Globus pallidus (tissue), 1 donor: ENCODE results near the gene ZFR.
"Not testable (repeated sequence)": the region's sequence is repeated elsewhere in the genome, so short reads cannot be mapped to it uniquely, and the experiment has no call there.

Source experiments
- DNase-seq: peaks from one replicate; pipeline ENCODE4 v3.0.0-alpha.2; 2015; ENCODE audit warnings: low spot score

The ZFR gene

GRCh38 chr5:32357658-32358057, 86.9 kb downstream of the ZFR start:
- no peak for DNase-seq

DNA sequence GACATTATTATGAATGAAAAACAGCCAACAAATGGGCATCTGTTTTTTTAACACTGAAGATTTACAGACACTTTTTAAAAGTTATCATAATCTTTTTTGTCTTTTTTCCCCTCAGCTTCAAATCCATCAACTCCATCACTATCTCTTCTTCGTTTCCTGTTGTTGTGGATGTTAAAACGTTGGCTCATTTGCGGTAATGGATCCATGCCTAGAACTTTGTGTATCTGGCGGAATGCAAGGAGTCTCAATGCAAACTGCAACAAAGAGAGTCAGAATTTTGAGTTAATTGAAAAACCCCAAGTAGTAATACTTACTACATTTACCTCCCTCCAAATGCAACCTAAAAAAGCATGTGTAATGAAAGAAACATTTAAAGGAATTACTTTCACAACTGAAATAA, 88.9 kb downstream of the ZFR start:
- DNase-seq, result no peak

DNA sequence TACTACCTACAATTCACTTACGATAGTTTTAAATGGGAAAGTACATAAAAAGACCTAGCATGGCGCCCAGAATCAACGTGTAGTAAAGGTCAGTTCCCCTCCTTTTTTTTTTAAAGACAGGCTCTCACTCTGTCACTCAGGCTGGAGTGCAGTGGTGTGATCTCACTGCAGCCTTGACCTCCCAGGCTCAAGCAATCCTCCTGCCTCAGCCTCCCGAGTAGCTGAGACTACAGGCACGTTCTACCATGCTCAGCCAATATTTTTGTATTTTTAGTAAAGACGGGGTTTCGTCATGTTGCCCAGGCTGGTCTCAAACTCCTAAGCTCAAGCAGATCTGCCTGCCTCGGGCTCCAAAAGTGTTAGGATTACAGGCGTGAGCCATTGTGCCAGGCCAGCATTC, 91.1 kb downstream of the ZFR start:
- no peak for DNase-seq

- DNase-seq, result no peak
These were observed 91.9 kb downstream of the ZFR start for GRCh38 chr5:32352685-32353084.

DNA sequence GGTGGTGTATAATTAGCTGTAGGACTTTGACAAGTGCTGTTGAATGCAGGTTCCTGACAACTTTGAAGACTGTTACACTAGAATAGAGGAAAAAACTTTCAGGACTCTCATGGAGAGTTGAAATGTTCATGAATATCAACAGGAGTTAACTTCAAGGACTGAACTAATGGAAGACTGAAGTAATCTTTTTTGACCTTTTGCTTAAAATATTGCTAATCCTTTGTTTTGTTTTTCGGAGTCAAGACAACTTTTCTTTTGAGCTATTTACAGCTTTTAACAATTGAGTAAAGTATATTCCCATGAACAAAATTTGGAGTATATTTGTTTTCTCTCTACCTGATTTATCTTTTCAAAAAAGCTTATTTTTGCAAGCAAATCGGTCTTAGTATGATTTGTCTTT, 97.7 kb downstream of the ZFR start:
- no peak for DNase-seq

GRCh38 chr5:32343058-32343672, 101.4 kb downstream of the ZFR start:
- DNase-seq, result no peak

DNA sequence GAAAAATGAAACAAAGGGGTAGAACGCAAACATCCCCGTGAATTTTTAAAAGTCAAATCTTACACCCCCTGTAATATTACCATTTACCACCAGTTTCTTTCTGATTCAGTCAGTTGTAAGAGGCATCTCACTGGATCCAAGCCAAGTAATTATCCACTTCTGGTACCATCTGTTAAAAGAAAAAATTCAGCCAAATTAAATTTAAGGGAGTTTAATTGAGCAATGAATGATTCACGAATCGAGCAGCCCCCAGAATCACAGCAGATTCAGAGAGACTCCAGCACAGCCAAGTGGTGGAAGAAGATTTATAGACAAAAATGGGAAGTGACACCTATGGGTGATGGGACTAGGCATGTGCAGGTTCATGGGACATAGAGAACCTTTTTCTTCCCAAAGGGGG, 101.9 kb downstream of the ZFR start:
- no peak for DNase-seq

- no peak for DNase-seq
These were observed 104.7 kb downstream of the ZFR start for GRCh38 chr5:32339878-32340277.

GRCh38 chr5:32339198-32339597, 105.3 kb downstream of the ZFR start:
- DNase-seq, result no peak

DNA sequence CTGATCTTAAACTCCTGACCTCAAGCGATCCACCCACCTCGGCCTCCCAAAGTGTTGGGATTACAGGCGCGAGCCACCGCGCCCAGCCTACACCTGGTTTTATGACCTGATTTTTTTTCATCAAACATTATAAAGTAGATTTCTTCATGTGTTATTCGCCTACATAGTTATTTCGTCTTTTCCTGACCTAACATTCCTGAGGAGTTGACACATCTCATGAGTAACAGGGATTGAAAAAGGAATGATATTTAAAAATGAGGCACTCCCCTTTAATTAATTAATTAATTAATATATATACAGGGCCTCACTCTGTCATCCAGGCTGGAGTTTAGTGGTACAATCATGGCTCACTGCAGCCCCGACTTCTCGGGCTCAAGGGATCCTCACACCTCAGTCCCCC, 111.6 kb downstream of the ZFR start:
- no peak for DNase-seq

- no peak for DNase-seq
These were observed 112.2 kb downstream of the ZFR start for GRCh38 chr5:32332361-32332760.

DNA sequence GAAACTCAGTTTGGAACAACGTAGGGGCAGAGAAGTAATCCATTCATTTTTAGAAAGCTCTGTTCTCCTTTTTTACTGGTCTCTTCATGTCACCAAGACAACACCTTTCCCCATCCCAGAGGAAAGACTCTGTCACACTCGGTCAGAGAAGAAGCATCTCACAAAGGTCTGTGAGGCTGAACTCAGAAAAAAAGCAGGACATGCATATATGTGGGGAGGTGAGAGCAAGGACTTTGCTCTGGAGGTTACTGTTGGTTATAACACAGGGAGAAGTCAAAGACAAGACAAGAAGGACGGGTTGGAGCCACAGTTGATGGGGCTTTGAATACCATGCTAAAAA, 112.6 kb downstream of the ZFR start:
- no peak for DNase-seq

- no peak for DNase-seq
These were observed 113.2 kb downstream of the ZFR start for GRCh38 chr5:32331217-32331934.

DNA sequence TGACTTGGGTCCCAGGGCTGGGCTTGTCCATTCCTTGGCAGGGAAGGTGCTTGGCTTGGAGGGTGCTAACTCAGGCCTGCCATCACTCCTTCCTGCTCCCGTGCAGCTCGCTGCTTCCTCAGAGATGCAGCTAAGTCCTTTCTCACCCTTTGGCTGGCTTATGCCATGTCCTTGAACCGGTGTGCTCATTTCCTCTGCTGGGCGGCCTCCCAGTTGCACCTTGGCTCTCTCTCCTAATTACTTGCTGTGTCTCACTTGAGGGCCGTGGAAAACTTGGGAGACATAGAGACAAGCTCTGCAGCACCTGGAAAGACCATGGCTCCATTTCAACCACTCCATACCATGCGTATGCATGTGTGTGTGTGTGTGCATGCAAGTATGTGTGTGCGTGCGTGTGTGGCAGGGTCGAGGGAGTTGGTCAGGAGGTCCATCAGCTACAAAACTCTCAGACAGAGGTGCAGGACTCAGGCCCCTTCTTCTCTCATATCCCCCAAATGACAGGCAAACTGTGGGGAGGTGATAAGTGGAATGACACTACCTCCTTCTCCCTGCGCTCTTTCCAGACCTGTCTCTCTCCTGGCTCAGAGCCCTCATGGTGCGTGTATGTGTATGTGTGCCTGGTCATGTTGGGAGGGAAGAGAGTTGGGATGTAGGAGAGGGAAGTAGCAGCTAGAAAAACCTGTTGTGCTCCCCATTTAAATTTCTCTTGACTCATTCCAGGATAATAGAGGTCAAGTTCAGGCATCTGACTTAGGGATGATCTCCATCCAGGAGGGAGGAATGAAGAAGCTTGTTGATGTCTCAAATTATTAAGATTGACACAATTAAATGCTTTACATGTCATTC, 114.2 kb downstream of the ZFR start:
- DNase-seq, result no peak

DNA sequence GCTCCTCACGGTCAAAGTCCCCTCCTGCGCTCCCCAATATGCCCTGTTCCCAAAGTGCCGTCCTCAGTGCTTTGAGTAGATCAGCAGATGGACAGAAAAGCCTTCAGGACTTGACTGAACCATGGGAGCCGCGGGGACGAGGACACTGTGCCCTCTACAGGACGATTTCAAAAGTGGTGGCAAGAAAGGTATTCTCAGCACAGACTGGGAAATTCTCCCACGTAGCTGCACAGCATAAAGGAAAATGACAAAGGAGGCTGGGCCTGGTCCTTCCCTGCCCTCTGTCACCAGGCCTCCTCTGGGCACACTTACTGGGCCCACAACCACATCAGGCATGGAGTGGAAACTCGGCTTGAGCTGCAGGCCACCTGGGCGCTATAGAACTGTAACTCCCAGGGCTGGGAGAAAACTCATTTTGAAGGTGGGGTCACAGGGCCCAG, 115.1 kb downstream of the ZFR start:
- DNase-seq, result peak; percentile 61

- no peak for DNase-seq
These were observed 118.2 kb downstream of the ZFR start for GRCh38 chr5:32326216-32326772.

GRCh38 chr5:32325616-32326015, 118.9 kb downstream of the ZFR start:
- DNase-seq, result no peak

DNA sequence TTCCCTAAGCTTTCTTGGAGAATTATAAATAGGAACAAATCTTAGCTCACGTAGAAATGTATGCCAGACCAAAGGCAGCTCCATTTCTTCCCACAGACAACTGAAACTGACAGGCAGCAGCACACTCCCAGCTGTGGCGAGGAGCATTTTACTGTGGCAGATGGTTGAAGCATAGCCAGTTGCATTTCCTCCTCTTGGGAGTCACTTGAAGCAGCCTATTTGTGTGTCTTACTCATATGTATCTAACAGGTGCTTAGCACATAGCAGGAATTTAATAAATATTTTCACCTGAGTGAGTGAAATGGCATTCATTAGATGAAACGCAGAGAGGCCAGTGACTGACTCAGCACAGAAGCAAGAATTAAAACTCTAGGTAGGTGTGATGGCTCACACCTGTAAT, 119.5 kb downstream of the ZFR start:
- no peak for DNase-seq

- DNase-seq, result no peak
These were observed 120.8 kb downstream of the ZFR start for GRCh38 chr5:32323741-32324140.

GRCh38 chr5:32322882-32323281, 121.7 kb downstream of the ZFR start:
- DNase-seq, result no peak

DNA sequence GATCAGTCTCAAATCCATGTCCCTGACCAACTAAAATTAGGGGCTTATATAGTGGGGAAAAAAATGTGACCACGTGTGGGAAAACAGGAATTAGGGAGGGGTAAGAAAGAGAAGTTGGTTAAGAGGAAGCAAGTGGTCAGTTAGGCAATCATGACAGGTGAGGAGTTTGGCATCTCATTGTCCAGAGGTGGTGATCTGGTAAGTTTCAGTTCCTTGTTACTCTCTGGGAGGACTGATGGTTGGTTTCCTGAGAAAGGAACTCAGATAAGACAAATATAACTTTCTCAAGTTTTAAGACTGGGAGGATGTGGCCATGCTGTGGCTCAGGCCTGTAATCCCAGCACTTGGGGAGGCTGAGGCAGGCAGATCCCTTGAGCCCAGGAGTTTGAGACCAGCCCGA, 122.8 kb downstream of the ZFR start:
- DNase-seq, result not testable (repeated sequence)

DNA sequence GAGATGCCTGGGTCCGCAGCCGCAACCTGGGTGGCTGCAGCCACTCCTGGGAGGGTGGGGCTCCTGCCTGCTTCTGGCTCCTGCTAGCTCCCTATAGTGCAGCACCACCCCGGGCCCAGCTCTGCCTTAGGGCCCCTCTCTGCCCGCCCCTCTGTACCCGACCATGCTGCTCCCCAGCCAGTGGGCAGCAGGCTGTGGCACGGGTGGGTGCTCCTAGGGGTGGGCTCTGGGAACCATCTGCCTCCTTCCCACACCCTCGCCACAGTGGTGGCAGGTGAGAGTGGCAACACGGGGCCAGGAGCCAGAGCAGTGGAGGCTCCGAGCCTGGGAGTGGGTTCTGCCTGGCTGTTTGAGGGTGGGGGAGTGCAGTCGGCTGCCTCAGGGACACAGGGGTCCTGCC, 124.0 kb downstream of the ZFR start:
- no peak for DNase-seq
